ENCODE results near the gene PZP. TPM values are rescaled to one million over a fixed set of nuclear protein-coding genes. Genes with fewer than 3 reads are reported as not detected.

PZP gene
- total and polyA plus RNA-seq, 8 donors = 0.03 to 0.38 (median 0.05) TPM; not detected in 5

DNA sequence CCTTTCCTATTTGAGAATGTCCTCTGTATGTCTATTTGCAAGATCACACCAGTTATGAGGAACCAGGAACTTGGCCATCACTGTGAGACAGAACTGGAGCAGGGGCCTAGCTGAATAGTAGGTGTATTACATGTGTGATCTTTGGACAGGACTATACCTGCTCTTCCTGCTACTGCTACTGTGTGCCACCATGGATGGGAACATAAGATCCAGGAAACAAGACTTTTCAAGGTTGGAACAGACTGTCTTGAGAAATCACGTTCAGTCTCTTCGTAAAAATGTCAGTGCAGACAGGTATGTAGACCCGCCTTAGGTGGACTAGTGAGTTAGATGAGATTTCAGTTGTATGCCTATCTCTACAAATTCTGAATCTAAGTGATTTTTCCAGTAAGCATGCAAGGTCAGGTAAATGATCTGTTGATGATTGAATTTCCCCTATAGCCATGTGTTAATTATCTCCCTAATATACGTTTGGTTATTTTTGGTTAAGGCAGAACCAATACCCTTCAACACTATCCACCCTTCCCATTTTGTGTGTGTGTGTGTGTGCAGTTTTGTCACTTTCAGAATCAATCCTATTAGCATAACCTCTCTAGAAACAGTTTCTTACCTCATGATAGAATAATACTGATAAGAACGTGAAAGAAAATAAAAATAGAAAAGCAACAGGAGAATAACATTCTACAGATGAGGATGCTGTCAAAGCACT, 99.5 kb downstream of the PZP start:
- intact Hi-C loops (cut with DNase I) = no loop called here
- 73 to 81% methylated on average over 5 of the region's 5 CpGs for WGBS, 2 donors
- TF ChIP-seq, protein P1, sequence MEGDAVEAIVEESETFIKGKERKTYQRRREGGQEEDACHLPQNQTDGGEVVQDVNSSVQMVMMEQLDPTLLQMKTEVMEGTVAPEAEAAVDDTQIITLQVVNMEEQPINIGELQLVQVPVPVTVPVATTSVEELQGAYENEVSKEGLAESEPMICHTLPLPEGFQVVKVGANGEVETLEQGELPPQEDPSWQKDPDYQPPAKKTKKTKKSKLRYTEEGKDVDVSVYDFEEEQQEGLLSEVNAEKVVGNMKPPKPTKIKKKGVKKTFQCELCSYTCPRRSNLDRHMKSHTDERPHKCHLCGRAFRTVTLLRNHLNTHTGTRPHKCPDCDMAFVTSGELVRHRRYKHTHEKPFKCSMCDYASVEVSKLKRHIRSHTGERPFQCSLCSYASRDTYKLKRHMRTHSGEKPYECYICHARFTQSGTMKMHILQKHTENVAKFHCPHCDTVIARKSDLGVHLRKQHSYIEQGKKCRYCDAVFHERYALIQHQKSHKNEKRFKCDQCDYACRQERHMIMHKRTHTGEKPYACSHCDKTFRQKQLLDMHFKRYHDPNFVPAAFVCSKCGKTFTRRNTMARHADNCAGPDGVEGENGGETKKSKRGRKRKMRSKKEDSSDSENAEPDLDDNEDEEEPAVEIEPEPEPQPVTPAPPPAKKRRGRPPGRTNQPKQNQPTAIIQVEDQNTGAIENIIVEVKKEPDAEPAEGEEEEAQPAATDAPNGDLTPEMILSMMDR (IDR thresholded peaks at IDR 0.05) = no peak
- ATAC-seq (no peak), DNase-seq (no peak), FAIRE-seq (no peak)
- Histone ChIP-seq H3K4me1 (no peaks in the 10 kb centered on the region), H3K36me3 (no peaks in the 10 kb centered on the region), H3K9me3 (no peaks in the 10 kb centered on the region), H3K27ac (no peak overlapping the region), H3K4me3 (no peak overlapping the region), H3K27me3 (no peaks in the 10 kb centered on the region)

DNA sequence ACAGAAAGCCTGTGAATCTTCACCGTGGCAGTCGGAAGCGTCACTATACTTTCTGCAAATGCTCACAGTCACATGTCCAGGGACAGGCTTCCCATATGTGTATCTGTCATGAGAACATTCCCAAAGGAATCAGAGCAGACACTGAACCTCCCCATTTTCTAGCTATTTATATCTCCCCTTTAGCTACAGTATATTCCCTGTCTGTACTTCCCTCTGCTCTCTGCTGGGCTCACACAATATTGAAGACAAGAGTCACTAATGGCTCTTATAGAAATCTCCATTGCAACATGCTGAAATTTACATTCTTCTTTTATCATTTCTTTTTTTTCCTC, 100.7 kb downstream of the PZP start:
- ATAC-seq (no peak), FAIRE-seq (no peak), DNase-seq (no peak)
- H3K27ac ChIP-seq = no peak overlapping the region
- TF ChIP-seq, protein P1 (IDR thresholded peaks at IDR 0.05) = no peak
- no peaks in the 10 kb centered on the region for H3K4me1 ChIP-seq
- intact Hi-C loops (cut with DNase I) = no loop called here
- WGBS, 2 donors = 88 to 95% methylated on average over 3 of the region's 3 CpGs
- no peak overlapping the region for H3K4me3 ChIP-seq
- H3K27me3 ChIP-seq = no peaks in the 10 kb centered on the region
- H3K9me3 ChIP-seq = no peaks in the 10 kb centered on the region
- H3K36me3 ChIP-seq = no peaks in the 10 kb centered on the region

DNA sequence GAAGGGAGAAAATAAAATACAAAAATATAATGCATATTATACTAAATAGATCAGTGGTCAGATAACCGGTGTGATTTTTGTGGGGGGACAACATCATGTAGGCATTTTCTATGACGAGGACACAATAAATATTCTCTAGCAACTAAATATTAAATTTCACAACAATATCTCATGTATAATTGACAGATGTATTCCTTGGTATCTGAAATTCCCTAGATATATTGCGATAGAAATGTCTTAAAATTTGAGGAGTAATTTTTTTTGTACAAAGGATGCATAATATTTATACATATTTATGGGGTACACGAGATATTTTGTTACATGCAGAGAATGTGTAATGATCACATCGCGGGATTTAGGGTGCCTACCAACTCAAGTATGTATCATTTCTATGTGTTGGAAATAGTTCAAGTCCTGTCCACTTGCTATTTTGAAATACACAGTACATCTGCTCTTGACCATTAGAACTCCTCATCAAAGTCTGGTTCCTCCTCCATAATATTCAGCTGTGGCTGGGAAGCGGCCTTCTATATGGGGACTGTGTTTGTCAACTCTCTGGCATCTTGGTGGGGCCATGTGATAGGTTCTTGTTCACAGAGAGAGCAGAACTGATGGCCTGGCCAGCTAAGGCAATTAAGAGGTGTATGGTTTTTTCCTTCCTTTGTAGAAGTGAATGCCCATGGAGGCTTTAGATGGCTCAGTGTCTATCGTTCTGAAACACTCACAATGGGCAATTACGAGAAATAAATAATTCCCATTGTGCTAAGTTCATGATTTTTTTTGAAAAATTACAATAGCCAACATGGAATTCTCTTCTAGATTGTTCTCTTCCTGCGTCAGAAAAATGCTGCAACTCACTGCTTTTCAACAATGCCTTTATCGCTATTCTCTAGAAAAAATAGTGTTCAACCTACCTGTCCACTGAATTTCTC, 101.3 kb downstream of the PZP start:
- no peaks in the 10 kb centered on the region for H3K27me3 ChIP-seq
- no peaks in the 10 kb centered on the region for H3K4me1 ChIP-seq
- H3K27ac ChIP-seq = no peak overlapping the region
- no peak overlapping the region for H3K4me3 ChIP-seq
- no peak for ATAC-seq
- WGBS, 2 donors = 81 to 86% methylated on average over 11 of the region's 11 CpGs
- FAIRE-seq = no peak
- TF ChIP-seq, protein P1 (IDR thresholded peaks at IDR 0.05) = no peak
- H3K36me3 ChIP-seq = no peaks in the 10 kb centered on the region
- no peaks in the 10 kb centered on the region for H3K9me3 ChIP-seq
- DNase-seq = no peak
- intact Hi-C loops (cut with DNase I) = no loop called here

DNA sequence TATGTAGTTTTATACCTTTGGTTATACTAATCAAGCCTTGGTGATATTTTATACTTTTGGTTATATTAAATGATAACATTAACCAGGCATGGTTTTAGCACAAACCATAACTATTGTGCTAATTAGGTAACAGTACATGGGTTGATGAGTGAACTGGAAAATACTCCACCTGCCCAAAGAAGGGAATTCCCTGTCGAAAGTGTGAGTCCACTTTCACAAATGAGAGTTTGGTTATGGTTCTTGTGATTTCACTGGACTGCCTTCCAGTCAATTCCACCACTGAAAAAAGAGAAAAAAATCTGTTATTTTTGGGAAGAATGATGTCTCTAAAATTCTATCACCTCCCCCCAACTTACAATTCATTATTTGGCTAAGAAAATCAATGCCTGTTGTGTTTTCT, 102.1 kb downstream of the PZP start:
- DNase-seq (no peak), ATAC-seq (no peak), FAIRE-seq (no peak)
- Histone ChIP-seq H3K4me3 (no peak overlapping the region), H3K4me1 (no peaks in the 10 kb centered on the region), H3K9me3 (no peaks in the 10 kb centered on the region), H3K27ac (no peak overlapping the region), H3K27me3 (no peaks in the 10 kb centered on the region), H3K36me3 (no peaks in the 10 kb centered on the region)
- TF ChIP-seq, protein P1 (IDR thresholded peaks at IDR 0.05) = no peak
- 78 to 81% methylated on average over 1 of the region's 1 CpG for WGBS, 2 donors
- intact Hi-C loops (cut with DNase I) = no loop called here

Measured in pancreas (tissue), 10 donors.